H1 (cell line): ENCODE measurements around the gene GPN2. TPM values are rescaled to one million over a fixed set of nuclear protein-coding genes. Genes with fewer than 3 reads are reported as not detected.

Source experiments
- CBX8 ChIP-seq: fragments of 300-800, 300-1000 bp; sonication (generic); IDR thresholded peaks from 2 replicates; pipeline ENCODE4 v1.7.1; 2016; ENCODE audit warnings: low read depth, low read length, borderline replicate concordance
- HDAC2 ChIP-seq, 2 experiments: fragments of 300-600 bp in 1 of 2; sonication (generic) in 1 of 2; IDR thresholded peaks; 2 replicates each; pipeline ENCODE4 v1.6.1; 2011 to 2012; ENCODE audit warnings: low read depth in 2 of 2, low read length in 2 of 2, mild to moderate bottlenecking in 2 of 2, moderate library complexity in 2 of 2, borderline replicate concordance in 1 of 2, inconsistent platforms in 1 of 2
- POLR2A ChIP-seq, 2 experiments: IDR thresholded peaks; 1 replicate in 1 of 2; 2 replicates in 1 of 2; pipeline ENCODE4 v1.6.1; 2011; ENCODE audit warnings: low read depth in 2 of 2, low read length in 2 of 2, mild to moderate bottlenecking in 2 of 2; ENCODE audit errors: control extremely low read depth in 1 of 2
- SP2 ChIP-seq: IDR thresholded peaks from 2 replicates; pipeline ENCODE4 v1.6.1; 2012; ENCODE audit warnings: mild to moderate bottlenecking, low read length, inconsistent platforms
- polyA plus RNA-seq, 7 experiments: library from polyadenylated mRNA; depleted of rRNA in 3 of 7; stranded (reverse) in 5 of 7; unstranded in 2 of 7; fragments of >200 nt in 5 of 7; fragments of 200-250 nt in 2 of 7; gene quantifications; 1 replicate in 5 of 7; 2 replicates in 1 of 7; 4 replicates in 1 of 7; pipeline versions ENCODE4 v1.2.1 to v1.2.3, GENCODE V29; 2011 to 2013; ENCODE audit warnings: missing spikeins in 2 of 7, mixed read lengths in 2 of 7
- total RNA-seq: library from RNA; stranded (reverse); fragmentation: NEBNext Ultra II Directional; extraction: Animal tissue kit (Norgen Biotek cat#: 25700); gene quantifications from 2 replicates; pipeline ENCODE4 v1.2.1, GENCODE V29; 2021

The GPN2 gene
- total and polyA plus RNA-seq, 2 of the 8 experiments (the other 6 are each of a cell fraction or from before 2014, with no cell fraction given), result 27.3 to 36.8 TPM

DNA sequence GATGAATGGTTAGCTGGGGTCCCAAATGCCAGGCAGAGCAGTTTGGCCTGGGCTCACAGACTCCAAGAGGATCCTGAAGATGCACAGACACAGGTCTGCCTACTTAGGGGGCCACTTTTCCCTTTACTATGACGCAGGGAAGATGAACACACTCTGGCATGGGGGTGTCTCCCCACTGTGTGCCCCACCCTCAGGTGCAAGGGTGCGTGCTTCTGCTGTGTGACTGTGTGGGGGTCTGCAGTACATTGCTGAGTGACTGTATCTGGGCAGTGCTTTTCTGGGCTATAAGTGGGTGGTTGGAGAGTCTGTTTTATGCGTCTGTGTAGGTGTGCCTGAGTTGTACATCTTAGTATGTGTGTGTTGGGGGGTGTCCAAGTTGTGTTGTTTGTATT is 19.9 kb upstream of the GPN2 start (continued):
- TF ChIP-seq CBX8, result no peak
- TF ChIP-seq SP2, result no peak
- TF ChIP-seq POLR2A (IDR thresholded peaks at IDR 0.05; ENCODE audit: control extremely low read depth in 1 of 2, low read depth in 2 of 2, low read length in 2 of 2), result no peak
- TF ChIP-seq HDAC2 (IDR thresholded peaks at IDR 0.05; ENCODE audit: borderline replicate concordance in 1 of 2, low read depth in 2 of 2, low read length in 2 of 2), result no peak
